Measurements from ENCODE around the gene TMEM229B.
"Not testable (repeated sequence)": the region's sequence is repeated elsewhere in the genome, so short reads cannot be mapped to it uniquely, and the experiment has no call there.

The TMEM229B gene

GRCh38 chr14:67453575-67454300 is 34.8 kb downstream of the TMEM229B start:
- no peak for DNase-seq (ENCODE audit: low read depth)

GRCh38 chr14:67451667-67452066 is 36.9 kb downstream of the TMEM229B start:
- DNase-seq (ENCODE audit: low read depth), result not testable (repeated sequence)

GRCh38 chr14:67449096-67449495 is 39.4 kb downstream of the TMEM229B start:
- DNase-seq (ENCODE audit: low read depth), result no peak

GRCh38 chr14:67447033-67447381 is 41.5 kb downstream of the TMEM229B start:
- no peak for DNase-seq (ENCODE audit: low read depth)

GRCh38 chr14:67446371-67447032 is 42.0 kb downstream of the TMEM229B start:
- DNase-seq (ENCODE audit: low read depth), result no peak

- DNase-seq (ENCODE audit: low read depth), result no peak
These were observed 44.1 kb downstream of the TMEM229B start for GRCh38 chr14:67444395-67444794.

GRCh38 chr14:67442139-67442906 is 46.2 kb downstream of the TMEM229B start:
- no peak for DNase-seq (ENCODE audit: low read depth)

GRCh38 chr14:67441672-67442071 is 46.8 kb downstream of the TMEM229B start:
- DNase-seq (ENCODE audit: low read depth), result no peak

- no peak for DNase-seq (ENCODE audit: low read depth)
These were observed 47.3 kb downstream of the TMEM229B start for GRCh38 chr14:67441256-67441655.

GRCh38 chr14:67440513-67440912 is 48.0 kb downstream of the TMEM229B start:
- no peak for DNase-seq (ENCODE audit: low read depth)

GRCh38 chr14:67438969-67439368 is 49.6 kb downstream of the TMEM229B start:
- no peak for DNase-seq (ENCODE audit: low read depth)

GRCh38 chr14:67436006-67436866 is 52.3 kb downstream of the TMEM229B start:
- DNase-seq (ENCODE audit: low read depth), result no peak

- no peak for DNase-seq (ENCODE audit: low read depth)
These were observed 52.9 kb downstream of the TMEM229B start for GRCh38 chr14:67435603-67436002.

GRCh38 chr14:67432050-67432564 is 56.4 kb downstream of the TMEM229B start:
- no peak for DNase-seq (ENCODE audit: low read depth)

GRCh38 chr14:67429510-67430205 is 58.9 kb downstream of the TMEM229B start:
- no peak for DNase-seq (ENCODE audit: low read depth)

GRCh38 chr14:67428501-67429031 is 60.0 kb downstream of the TMEM229B start:
- no peak for DNase-seq (ENCODE audit: low read depth)

- no peak for DNase-seq (ENCODE audit: low read depth)
These were observed 61.4 kb downstream of the TMEM229B start for GRCh38 chr14:67426983-67427606.

- no peak for DNase-seq (ENCODE audit: low read depth)
These were observed 62.4 kb downstream of the TMEM229B start for GRCh38 chr14:67426161-67426560.

- DNase-seq (ENCODE audit: low read depth), result no peak
These were observed 62.9 kb downstream of the TMEM229B start for GRCh38 chr14:67425608-67426007.

GRCh38 chr14:67424539-67424938 is 64.0 kb downstream of the TMEM229B start:
- DNase-seq (ENCODE audit: low read depth), result no peak

All from GM04503 (cell line).